Mesenchymal stem cell (in vitro differentiated cells and primary cell): ENCODE measurements around the gene TBC1D12.

Experiments
- DNase-seq: peaks from one replicate; pipeline ENCODE4 v3.0.0-alpha.2; 2013
- H2AFZ ChIP-seq: one replicate; pipeline ENCODE4 v1.6.1; 2013; ENCODE audit warnings: low read depth, mild to moderate bottlenecking, control low read depth, inconsistent platforms, low read length, moderate library complexity
- H2AK5ac ChIP-seq: 2 replicates; pipeline ENCODE4 v1.6.1; 2013; ENCODE audit warnings: low read length, moderate library complexity, mild to moderate bottlenecking, inconsistent platforms; ENCODE audit not compliant: severe bottlenecking
- H2BK120ac ChIP-seq: one replicate; pipeline ENCODE4 v1.6.1; 2013; ENCODE audit warnings: low read depth, mild to moderate bottlenecking, inconsistent platforms, low read length, moderate library complexity
- H2BK12ac ChIP-seq, 2 experiments: one replicate each; pipeline ENCODE4 v1.6.1; 2013; ENCODE audit warnings: inconsistent platforms in 2 of 2, low read length in 2 of 2, mild to moderate bottlenecking in 2 of 2, moderate library complexity in 2 of 2, control low read depth in 1 of 2
- H2BK15ac ChIP-seq: one replicate; pipeline ENCODE4 v1.6.1; 2013; ENCODE audit warnings: mild to moderate bottlenecking, low read depth, inconsistent platforms; ENCODE audit not compliant: poor library complexity, severe bottlenecking
- H2BK5ac ChIP-seq: 2 replicates; pipeline ENCODE4 v1.6.1; 2013; ENCODE audit warnings: low read depth, mild to moderate bottlenecking, low read length, control low read depth, inconsistent platforms; ENCODE audit not compliant: poor library complexity, severe bottlenecking
- H3K14ac ChIP-seq, 2 experiments: one replicate each; pipeline ENCODE4 v1.6.1; 2013; ENCODE audit warnings: inconsistent platforms in 2 of 2, low read length in 2 of 2, control low read depth in 1 of 2, mild to moderate bottlenecking in 1 of 2, moderate library complexity in 1 of 2
- H3K18ac ChIP-seq, 2 experiments: one replicate each; pipeline ENCODE4 v1.6.1; 2013; ENCODE audit warnings: inconsistent platforms in 2 of 2, low read length in 2 of 2, control low read depth in 1 of 2, low read depth in 1 of 2, mild to moderate bottlenecking in 1 of 2
- H3K23ac ChIP-seq, 2 experiments: one replicate each; pipeline ENCODE4 v1.6.1; 2013; ENCODE audit warnings: inconsistent platforms in 2 of 2, low read length in 2 of 2, mild to moderate bottlenecking in 2 of 2, moderate library complexity in 2 of 2, control low read depth in 1 of 2
- H3K27ac ChIP-seq: 2 replicates; pipeline ENCODE4 v1.5.1; 2013; ENCODE audit warnings: mild to moderate bottlenecking, moderate library complexity, low read length, control low read depth, inconsistent platforms; ENCODE audit not compliant: poor library complexity, severe bottlenecking
- H3K27me3 ChIP-seq, 2 experiments: 2 replicates each; pipeline versions ENCODE4 v1.6.1 to v1.7.0; 2013; ENCODE audit warnings: low read length in 2 of 2, mild to moderate bottlenecking in 2 of 2, moderate library complexity in 2 of 2, control low read depth in 1 of 2, inconsistent platforms in 1 of 2; ENCODE audit not compliant: control insufficient read depth in 1 of 2, insufficient read depth in 1 of 2
- H3K36me3 ChIP-seq, 2 experiments: 2 replicates each; pipeline versions ENCODE4 v1.6.1 to v1.7.0; 2013; ENCODE audit warnings: low read length in 2 of 2, control low read depth in 1 of 2, inconsistent platforms in 1 of 2, low read depth in 1 of 2, mild to moderate bottlenecking in 1 of 2; ENCODE audit not compliant: insufficient read depth in 2 of 2, control insufficient read depth in 1 of 2
- H3K4ac ChIP-seq, 2 experiments: one replicate each; pipeline ENCODE4 v1.6.1; 2013; ENCODE audit warnings: inconsistent platforms in 2 of 2, low read length in 2 of 2, mild to moderate bottlenecking in 2 of 2, moderate library complexity in 2 of 2, control low read depth in 1 of 2, low read depth in 1 of 2
- H3K4me1 ChIP-seq: 2 replicates; pipeline ENCODE4 v1.6.1; 2013; ENCODE audit warnings: low read depth, low read length, control low read depth; ENCODE audit not compliant: control insufficient read depth, insufficient read depth
- H3K4me2 ChIP-seq: 2 replicates; pipeline ENCODE4 v1.6.1; 2013; ENCODE audit warnings: low read length, mild to moderate bottlenecking, inconsistent platforms; ENCODE audit not compliant: poor library complexity, severe bottlenecking
- H3K4me3 ChIP-seq, 2 experiments: 2 replicates each; pipeline versions ENCODE4 v1.5.1 to v1.7.0; 2013; ENCODE audit warnings: low read length in 2 of 2, mild to moderate bottlenecking in 2 of 2, control low read depth in 1 of 2, low read depth in 1 of 2; ENCODE audit not compliant: insufficient read depth in 1 of 2
- H3K79me1 ChIP-seq: replicated peaks from 2 replicates; pipeline ENCODE4 v1.6.1; 2013; ENCODE audit warnings: mild to moderate bottlenecking, control low read depth, low read length, inconsistent platforms; ENCODE audit not compliant: poor library complexity, severe bottlenecking
- H3K9ac ChIP-seq: 2 replicates; pipeline ENCODE4 v1.7.0; 2013; ENCODE audit warnings: mild to moderate bottlenecking, low read length, moderate library complexity
- H3K9me3 ChIP-seq: 2 replicates; pipeline ENCODE4 v1.7.0; 2013; ENCODE audit warnings: mild to moderate bottlenecking, low read length; ENCODE audit not compliant: control insufficient read depth
- H4K8ac ChIP-seq: one replicate; pipeline ENCODE4 v1.6.1; 2013; ENCODE audit warnings: inconsistent platforms, mild to moderate bottlenecking, low read length, moderate library complexity
- H4K91ac ChIP-seq: one replicate; pipeline ENCODE4 v1.6.1; 2013; ENCODE audit warnings: mild to moderate bottlenecking, low read length, inconsistent platforms
- WGBS: methylation state at CpG from one replicate; pipeline ENCODE4 v1.1.7; 2013; ENCODE audit warnings: mixed read lengths; 5-methylcytosine and 5-hydroxymethylcytosine counted together

TBC1D12 gene

GRCh38 chr10:94496010-94496409 lies 93.7 kb downstream of the TBC1D12 start:
- Histone ChIP-seq H3K36me3 (peaks cover 6 to 7% of the 10 kb centered on the region in 2 experiments), H3K4me1 (peaks cover 3% of the 10 kb centered on the region), H2BK5ac (no peak overlapping the region), H2BK12ac (no peak overlapping the region), H3K4me2 (no peak overlapping the region), H3K23ac (no peak overlapping the region), H3K27ac (no peak overlapping the region), H4K8ac (no peak overlapping the region), H2AFZ (no peak overlapping the region), H3K27me3 (no peaks in the 10 kb centered on the region), H4K91ac (no peak overlapping the region), H2BK15ac (no peak overlapping the region), H3K79me1 (peaks cover 16% of the 10 kb centered on the region), H3K9me3 (no peaks in the 10 kb centered on the region), H3K9ac (peak overlapping the region; percentile 30), H2AK5ac (no peak overlapping the region), H3K14ac (no peak overlapping the region), H3K18ac (no peak overlapping the region), H3K4me3 (no peak overlapping the region), H2BK120ac (no peak overlapping the region), H3K4ac (no peak overlapping the region)
- no peak for DNase-seq
- 96% methylated on average over 4 of the region's 4 CpGs for WGBS

- no peak overlapping the region for H4K91ac ChIP-seq
- H3K9me3 ChIP-seq, result no peaks in the 10 kb centered on the region
- H2AFZ ChIP-seq, result no peak overlapping the region
- no peak overlapping the region for H3K23ac ChIP-seq
- no peak overlapping the region for H2BK120ac ChIP-seq
- H3K9ac ChIP-seq, result peak overlapping the region; percentile 30
- no peak overlapping the region for H2BK15ac ChIP-seq
- no peak overlapping the region for H2BK12ac ChIP-seq
- no peak overlapping the region for H4K8ac ChIP-seq
- H2AK5ac ChIP-seq, result no peak overlapping the region
- DNase-seq, result no peak
- H3K4me1 ChIP-seq, result peaks cover 3% of the 10 kb centered on the region
- 100% methylated on average over 1 of the region's 3 CpGs for WGBS
- no peak overlapping the region for H3K14ac ChIP-seq
- no peak overlapping the region for H3K4ac ChIP-seq
- peaks cover 6 to 7% of the 10 kb centered on the region in 2 experiments for H3K36me3 ChIP-seq
- H3K4me3 ChIP-seq, result no peak overlapping the region
- no peak overlapping the region for H3K18ac ChIP-seq
- peaks cover 14% of the 10 kb centered on the region for H3K79me1 ChIP-seq
- H3K4me2 ChIP-seq, result no peak overlapping the region
- no peak overlapping the region for H2BK5ac ChIP-seq
- H3K27me3 ChIP-seq, result no peaks in the 10 kb centered on the region
- H3K27ac ChIP-seq, result no peak overlapping the region
Observed at GRCh38 chr10:94496646-94497045, 94.3 kb downstream of the TBC1D12 start.

- H2BK15ac ChIP-seq, result no peak overlapping the region
- H3K14ac ChIP-seq, result no peak overlapping the region
- no peak overlapping the region for H4K8ac ChIP-seq
- no peak overlapping the region for H2AFZ ChIP-seq
- H3K9ac ChIP-seq, result no peak overlapping the region
- no peaks in the 10 kb centered on the region for H3K27me3 ChIP-seq
- H3K4me2 ChIP-seq, result no peak overlapping the region
- H2BK5ac ChIP-seq, result no peak overlapping the region
- H3K23ac ChIP-seq, result no peak overlapping the region
- peaks cover 3% of the 10 kb centered on the region for H3K4me1 ChIP-seq
- H3K9me3 ChIP-seq, result no peaks in the 10 kb centered on the region
- H3K4me3 ChIP-seq, result no peak overlapping the region
- no peak overlapping the region for H3K18ac ChIP-seq
- WGBS, result no CpG with 5 or more reads among the region's 5 CpGs
- H4K91ac ChIP-seq, result no peak overlapping the region
- peak; percentile 18 for DNase-seq
- peaks cover 0 to 11% of the 10 kb centered on the region in 2 experiments for H3K36me3 ChIP-seq
- peaks cover 8% of the 10 kb centered on the region for H3K79me1 ChIP-seq
- H2BK120ac ChIP-seq, result no peak overlapping the region
- no peak overlapping the region for H3K27ac ChIP-seq
- no peak overlapping the region for H3K4ac ChIP-seq
- H2BK12ac ChIP-seq, result no peak overlapping the region
- H2AK5ac ChIP-seq, result no peak overlapping the region
Observed at GRCh38 chr10:94500063-94500462, 97.7 kb downstream of the TBC1D12 start.

- H3K4me1 ChIP-seq, result peaks cover 3% of the 10 kb centered on the region
- no peak overlapping the region for H2AFZ ChIP-seq
- no peak overlapping the region for H3K27ac ChIP-seq
- H3K18ac ChIP-seq, result no peak overlapping the region
- H3K4me3 ChIP-seq, result no peak overlapping the region
- peaks cover 9 to 24% of the 10 kb centered on the region in 2 experiments for H3K36me3 ChIP-seq
- H2BK120ac ChIP-seq, result no peak overlapping the region
- no peak overlapping the region for H3K4ac ChIP-seq
- H3K14ac ChIP-seq, result no peak overlapping the region
- H3K9ac ChIP-seq, result no peak overlapping the region
- no peak overlapping the region for H3K4me2 ChIP-seq
- no peak overlapping the region for H3K23ac ChIP-seq
- no peak overlapping the region for H4K8ac ChIP-seq
- H4K91ac ChIP-seq, result no peak overlapping the region
- no peak overlapping the region for H2BK12ac ChIP-seq
- DNase-seq, result no peak
- no peaks in the 10 kb centered on the region for H3K79me1 ChIP-seq
- 89% methylated on average over 2 of the region's 5 CpGs for WGBS
- no peak overlapping the region for H2BK5ac ChIP-seq
- no peaks in the 10 kb centered on the region for H3K27me3 ChIP-seq
- no peaks in the 10 kb centered on the region for H3K9me3 ChIP-seq
- no peak overlapping the region for H2AK5ac ChIP-seq
- H2BK15ac ChIP-seq, result no peak overlapping the region
Observed at GRCh38 chr10:94521276-94522250, 119.2 kb downstream of the TBC1D12 start.
